ENCODE data around the gene ALX3.

ALX3 gene

DNA sequence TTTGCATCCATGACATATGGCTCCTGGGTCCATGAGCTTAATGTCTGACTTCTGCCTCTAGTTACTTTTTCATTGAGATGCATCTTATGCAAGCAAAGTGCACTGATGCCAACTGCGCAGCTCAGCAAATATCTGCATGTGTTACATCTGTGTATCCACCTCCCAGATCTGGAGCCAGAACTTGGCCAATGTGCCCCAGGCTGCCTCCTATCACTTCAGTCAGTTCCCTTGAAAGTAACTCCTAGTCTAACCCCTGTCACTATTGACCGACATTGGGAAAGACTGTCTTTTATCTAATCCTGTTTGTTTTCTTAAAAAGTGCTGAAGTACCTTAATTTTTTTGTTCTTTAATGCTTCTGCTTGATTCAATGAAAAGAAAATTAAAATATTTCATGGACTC lies 22.5 kb upstream of the ALX3 start:
- H3K18ac ChIP-seq (ENCODE audit: low read length), result no peak overlapping the region
- H3K4me2 ChIP-seq (ENCODE audit: low read length), result no peak overlapping the region
- H2BK120ac ChIP-seq (ENCODE audit: insufficient read depth, low read length, poor library complexity), result no peak overlapping the region
- H2AFZ ChIP-seq (ENCODE audit: insufficient read depth, low read length, poor library complexity), result no peak overlapping the region
- peaks cover 16% of the 10 kb centered on the region for H3K9me3 ChIP-seq (ENCODE audit: insufficient read depth, low read depth, low read length)
- H3K36me3 ChIP-seq (ENCODE audit: control insufficient read depth in 1 of 2, insufficient read depth in 2 of 2, low read length in 2 of 2), result no peaks in the 10 kb centered on the region
- H3K4me3 ChIP-seq (ENCODE audit: low read depth, low read length), result no peak overlapping the region
- H3K4me1 ChIP-seq (ENCODE audit: control insufficient read depth in 1 of 2, insufficient read depth in 2 of 2, low read length in 2 of 2), result peaks cover 36% of the 10 kb centered on the region in 2 experiments
- no peaks in the 10 kb centered on the region for H3K79me2 ChIP-seq (ENCODE audit: control insufficient read depth, insufficient read depth, low read length, poor library complexity)
- H3K79me1 ChIP-seq (ENCODE audit: low read length), result peaks cover 2% of the 10 kb centered on the region
- H2AK5ac ChIP-seq (ENCODE audit: low read length), result no peak overlapping the region
- H3K14ac ChIP-seq (ENCODE audit: low read length), result no peak overlapping the region
- H3K27me3 ChIP-seq (ENCODE audit: insufficient read depth, low read length), result peaks cover 8% of the 10 kb centered on the region
- no peak overlapping the region for H2BK5ac ChIP-seq (ENCODE audit: low read depth, low read length, poor library complexity)
- H4K91ac ChIP-seq (ENCODE audit: low read depth, low read length), result no peak overlapping the region
- H3K9ac ChIP-seq (ENCODE audit: low read length), result no peak overlapping the region
- no CpG with 5 or more reads among the region's 2 CpGs for WGBS (ENCODE audit: extremely low coverage, insufficient coverage, insufficient read length)
- no peak overlapping the region for H4K8ac ChIP-seq (ENCODE audit: low read depth, low read length)
- H2BK12ac ChIP-seq (ENCODE audit: low read length), result no peak overlapping the region
- H3K4ac ChIP-seq (ENCODE audit: low read depth, low read length), result no peak overlapping the region
- H3K23ac ChIP-seq (ENCODE audit: low read length), result no peak overlapping the region
- DNase-seq, result no peak
- H3K27ac ChIP-seq (ENCODE audit: low read depth, low read length), result no peak overlapping the region
- H4K12ac ChIP-seq (ENCODE audit: low read depth, low read length), result no peak overlapping the region

DNA sequence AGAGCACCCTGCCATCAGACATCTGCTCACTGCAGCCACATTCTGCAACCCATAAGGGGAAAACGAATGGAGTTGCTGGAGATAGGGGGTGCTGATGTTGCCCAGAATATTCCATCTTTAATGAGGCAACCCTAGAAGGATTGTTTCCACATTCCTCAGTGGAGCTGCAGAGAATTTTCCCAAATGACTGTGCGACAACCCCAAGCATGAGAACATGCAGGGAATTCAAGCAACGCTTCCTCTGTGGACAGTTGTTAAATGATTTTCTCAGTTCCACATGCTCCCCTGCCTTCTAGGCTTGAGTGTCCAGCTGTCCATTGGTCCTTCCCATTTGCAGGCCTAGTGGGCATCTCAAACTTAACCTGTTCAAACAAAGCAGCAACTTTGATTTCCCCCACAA lies 21.3 kb upstream of the ALX3 start:
- no CpG with 5 or more reads among the region's 3 CpGs for WGBS (ENCODE audit: extremely low coverage, insufficient coverage, insufficient read length)
- peaks cover 27 to 28% of the 10 kb centered on the region in 2 experiments for H3K4me1 ChIP-seq (ENCODE audit: control insufficient read depth in 1 of 2, insufficient read depth in 2 of 2, low read length in 2 of 2)
- H4K12ac ChIP-seq (ENCODE audit: low read depth, low read length), result no peak overlapping the region
- H3K14ac ChIP-seq (ENCODE audit: low read length), result no peak overlapping the region
- no peak overlapping the region for H3K18ac ChIP-seq (ENCODE audit: low read length)
- H3K27ac ChIP-seq (ENCODE audit: low read depth, low read length), result no peak overlapping the region
- H3K4ac ChIP-seq (ENCODE audit: low read depth, low read length), result no peak overlapping the region
- no peak overlapping the region for H4K91ac ChIP-seq (ENCODE audit: low read depth, low read length)
- H3K79me2 ChIP-seq (ENCODE audit: control insufficient read depth, insufficient read depth, low read length, poor library complexity), result no peaks in the 10 kb centered on the region
- no peak overlapping the region for H4K8ac ChIP-seq (ENCODE audit: low read depth, low read length)
- no peak overlapping the region for H2AFZ ChIP-seq (ENCODE audit: insufficient read depth, low read length, poor library complexity)
- no peak for DNase-seq
- no peak overlapping the region for H3K23ac ChIP-seq (ENCODE audit: low read length)
- peaks cover 2% of the 10 kb centered on the region for H3K79me1 ChIP-seq (ENCODE audit: low read length)
- peaks cover 12% of the 10 kb centered on the region for H3K27me3 ChIP-seq (ENCODE audit: insufficient read depth, low read length)
- H2BK120ac ChIP-seq (ENCODE audit: insufficient read depth, low read length, poor library complexity), result no peak overlapping the region
- no peaks in the 10 kb centered on the region for H3K36me3 ChIP-seq (ENCODE audit: control insufficient read depth in 1 of 2, insufficient read depth in 2 of 2, low read length in 2 of 2)
- H2AK5ac ChIP-seq (ENCODE audit: low read length), result no peak overlapping the region
- H3K4me3 ChIP-seq (ENCODE audit: low read depth, low read length), result no peak overlapping the region
- H3K9me3 ChIP-seq (ENCODE audit: insufficient read depth, low read depth, low read length), result peaks cover 16% of the 10 kb centered on the region
- no peak overlapping the region for H2BK12ac ChIP-seq (ENCODE audit: low read length)
- H2BK5ac ChIP-seq (ENCODE audit: low read depth, low read length, poor library complexity), result no peak overlapping the region
- H3K9ac ChIP-seq (ENCODE audit: low read length), result no peak overlapping the region
- H3K4me2 ChIP-seq (ENCODE audit: low read length), result no peak overlapping the region

- H3K4ac ChIP-seq (ENCODE audit: low read depth, low read length), result no peak overlapping the region
- no peak overlapping the region for H3K27ac ChIP-seq (ENCODE audit: low read depth, low read length)
- peaks cover 16% of the 10 kb centered on the region for H3K9me3 ChIP-seq (ENCODE audit: insufficient read depth, low read depth, low read length)
- H3K4me2 ChIP-seq (ENCODE audit: low read length), result no peak overlapping the region
- no peak overlapping the region for H3K14ac ChIP-seq (ENCODE audit: low read length)
- H4K12ac ChIP-seq (ENCODE audit: low read depth, low read length), result no peak overlapping the region
- no peak overlapping the region for H2AFZ ChIP-seq (ENCODE audit: insufficient read depth, low read length, poor library complexity)
- H3K4me3 ChIP-seq (ENCODE audit: low read depth, low read length), result no peak overlapping the region
- H2BK5ac ChIP-seq (ENCODE audit: low read depth, low read length, poor library complexity), result no peak overlapping the region
- peaks cover 2% of the 10 kb centered on the region for H3K79me1 ChIP-seq (ENCODE audit: low read length)
- no peaks in the 10 kb centered on the region for H3K79me2 ChIP-seq (ENCODE audit: control insufficient read depth, insufficient read depth, low read length, poor library complexity)
- no peak overlapping the region for H4K8ac ChIP-seq (ENCODE audit: low read depth, low read length)
- no peaks in the 10 kb centered on the region for H3K36me3 ChIP-seq (ENCODE audit: control insufficient read depth in 1 of 2, insufficient read depth in 2 of 2, low read length in 2 of 2)
- H4K91ac ChIP-seq (ENCODE audit: low read depth, low read length), result no peak overlapping the region
- no CpG with 5 or more reads among the region's 2 CpGs for WGBS (ENCODE audit: extremely low coverage, insufficient coverage, insufficient read length)
- H3K18ac ChIP-seq (ENCODE audit: low read length), result no peak overlapping the region
- DNase-seq, result no peak
- H2BK120ac ChIP-seq (ENCODE audit: insufficient read depth, low read length, poor library complexity), result no peak overlapping the region
- H3K23ac ChIP-seq (ENCODE audit: low read length), result no peak overlapping the region
- no peak overlapping the region for H2BK12ac ChIP-seq (ENCODE audit: low read length)
- H3K27me3 ChIP-seq (ENCODE audit: insufficient read depth, low read length), result peaks cover 16% of the 10 kb centered on the region
- H2AK5ac ChIP-seq (ENCODE audit: low read length), result no peak overlapping the region
- no peak overlapping the region for H3K9ac ChIP-seq (ENCODE audit: low read length)
- H3K4me1 ChIP-seq (ENCODE audit: control insufficient read depth in 1 of 2, insufficient read depth in 2 of 2, low read length in 2 of 2), result peaks cover 24 to 25% of the 10 kb centered on the region in 2 experiments
Observed at GRCh38 chr1:110091381-110091780, 20.9 kb upstream of the ALX3 start.

GRCh38 chr1:110089561-110090275 lies 19.2 kb upstream of the ALX3 start:
- H3K9me3 ChIP-seq (ENCODE audit: insufficient read depth, low read depth, low read length), result peaks cover 10% of the 10 kb centered on the region
- H3K18ac ChIP-seq (ENCODE audit: low read length), result no peak overlapping the region
- no peak overlapping the region for H2BK120ac ChIP-seq (ENCODE audit: insufficient read depth, low read length, poor library complexity)
- H3K79me1 ChIP-seq (ENCODE audit: low read length), result peaks cover 2% of the 10 kb centered on the region
- no peak overlapping the region for H2AFZ ChIP-seq (ENCODE audit: insufficient read depth, low read length, poor library complexity)
- H4K91ac ChIP-seq (ENCODE audit: low read depth, low read length), result no peak overlapping the region
- H2AK5ac ChIP-seq (ENCODE audit: low read length), result no peak overlapping the region
- H3K79me2 ChIP-seq (ENCODE audit: control insufficient read depth, insufficient read depth, low read length, poor library complexity), result no peaks in the 10 kb centered on the region
- H4K12ac ChIP-seq (ENCODE audit: low read depth, low read length), result no peak overlapping the region
- peak overlapping the region; percentile 4 for H3K27ac ChIP-seq (ENCODE audit: low read depth, low read length)
- no peak overlapping the region for H2BK12ac ChIP-seq (ENCODE audit: low read length)
- no peak overlapping the region for H2BK5ac ChIP-seq (ENCODE audit: low read depth, low read length, poor library complexity)
- no peak overlapping the region for H3K9ac ChIP-seq (ENCODE audit: low read length)
- H3K4ac ChIP-seq (ENCODE audit: low read depth, low read length), result no peak overlapping the region
- no peak overlapping the region for H3K14ac ChIP-seq (ENCODE audit: low read length)
- WGBS (ENCODE audit: extremely low coverage, insufficient coverage, insufficient read length), result no CpG with 5 or more reads among the region's 7 CpGs
- H4K8ac ChIP-seq (ENCODE audit: low read depth, low read length), result no peak overlapping the region
- H3K4me2 ChIP-seq (ENCODE audit: low read length), result peak overlapping the region; percentile 25
- H3K27me3 ChIP-seq (ENCODE audit: insufficient read depth, low read length), result peaks cover 28% of the 10 kb centered on the region
- no peak overlapping the region for H3K4me3 ChIP-seq (ENCODE audit: low read depth, low read length)
- peak in 1 of 2 donors; percentile 42 for DNase-seq
- H3K36me3 ChIP-seq (ENCODE audit: control insufficient read depth in 1 of 2, insufficient read depth in 2 of 2, low read length in 2 of 2), result no peaks in the 10 kb centered on the region
- H3K23ac ChIP-seq (ENCODE audit: low read length), result no peak overlapping the region
- H3K4me1 ChIP-seq (ENCODE audit: control insufficient read depth in 1 of 2, insufficient read depth in 2 of 2, low read length in 2 of 2), result peaks cover 21% of the 10 kb centered on the region in 2 experiments
